Right lobe of liver (tissue), 4 donors: Measurements from ENCODE around the gene EIF4G3.

Experiments used
- POLR2A ChIP-seq: fragments of 450-650 bp; IDR thresholded peaks from one replicate; pipeline ENCODE4 v1.6.1; 2017; ENCODE audit warnings: antibody characterized with exemption, mild to moderate bottlenecking
- TF ChIP-seq, protein P1 (sequence below), 4 donors: fragments of 200-600 bp in 3 of 4; fragments of 450-650 bp in 1 of 4; IDR thresholded peaks; one replicate each; pipeline versions ENCODE4 v1.5.1 to v1.8.0; 2016 to 2022; ENCODE audit warnings: antibody characterized with exemption in 4 of 4, mild to moderate bottlenecking in 2 of 4
- donor health status: DM: no; HTN: no; CAD: no.
- donor health status: DM: no; HTN: no; CAD: no.
- donor health status: DM: no; HTN: yes; CAD: no.

- TF ChIP-seq, protein P1, sequence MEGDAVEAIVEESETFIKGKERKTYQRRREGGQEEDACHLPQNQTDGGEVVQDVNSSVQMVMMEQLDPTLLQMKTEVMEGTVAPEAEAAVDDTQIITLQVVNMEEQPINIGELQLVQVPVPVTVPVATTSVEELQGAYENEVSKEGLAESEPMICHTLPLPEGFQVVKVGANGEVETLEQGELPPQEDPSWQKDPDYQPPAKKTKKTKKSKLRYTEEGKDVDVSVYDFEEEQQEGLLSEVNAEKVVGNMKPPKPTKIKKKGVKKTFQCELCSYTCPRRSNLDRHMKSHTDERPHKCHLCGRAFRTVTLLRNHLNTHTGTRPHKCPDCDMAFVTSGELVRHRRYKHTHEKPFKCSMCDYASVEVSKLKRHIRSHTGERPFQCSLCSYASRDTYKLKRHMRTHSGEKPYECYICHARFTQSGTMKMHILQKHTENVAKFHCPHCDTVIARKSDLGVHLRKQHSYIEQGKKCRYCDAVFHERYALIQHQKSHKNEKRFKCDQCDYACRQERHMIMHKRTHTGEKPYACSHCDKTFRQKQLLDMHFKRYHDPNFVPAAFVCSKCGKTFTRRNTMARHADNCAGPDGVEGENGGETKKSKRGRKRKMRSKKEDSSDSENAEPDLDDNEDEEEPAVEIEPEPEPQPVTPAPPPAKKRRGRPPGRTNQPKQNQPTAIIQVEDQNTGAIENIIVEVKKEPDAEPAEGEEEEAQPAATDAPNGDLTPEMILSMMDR (IDR thresholded peaks at IDR 0.05), result no peak
- no peak for TF ChIP-seq POLR2A
Observed at GRCh38 chr1:20936621-20937020, 240.1 kb downstream of the EIF4G3 start.
